HG03442 (cell line): Measurements from ENCODE around the gene HOXA6.

ENCODE experiments used
- ATAC-seq: cut with Tn5 transposase; IDR thresholded peaks from one replicate; pipeline ENCODE4 v1.9.1; 2021; ENCODE audit warnings: mild to moderate bottlenecking, moderate library complexity; ENCODE audit not compliant: unreplicated experiment

HOXA6 gene

GRCh38 chr7:27163288-27164044 is 15.9 kb upstream of the HOXA6 start:
- ATAC-seq, result no peak

DNA sequence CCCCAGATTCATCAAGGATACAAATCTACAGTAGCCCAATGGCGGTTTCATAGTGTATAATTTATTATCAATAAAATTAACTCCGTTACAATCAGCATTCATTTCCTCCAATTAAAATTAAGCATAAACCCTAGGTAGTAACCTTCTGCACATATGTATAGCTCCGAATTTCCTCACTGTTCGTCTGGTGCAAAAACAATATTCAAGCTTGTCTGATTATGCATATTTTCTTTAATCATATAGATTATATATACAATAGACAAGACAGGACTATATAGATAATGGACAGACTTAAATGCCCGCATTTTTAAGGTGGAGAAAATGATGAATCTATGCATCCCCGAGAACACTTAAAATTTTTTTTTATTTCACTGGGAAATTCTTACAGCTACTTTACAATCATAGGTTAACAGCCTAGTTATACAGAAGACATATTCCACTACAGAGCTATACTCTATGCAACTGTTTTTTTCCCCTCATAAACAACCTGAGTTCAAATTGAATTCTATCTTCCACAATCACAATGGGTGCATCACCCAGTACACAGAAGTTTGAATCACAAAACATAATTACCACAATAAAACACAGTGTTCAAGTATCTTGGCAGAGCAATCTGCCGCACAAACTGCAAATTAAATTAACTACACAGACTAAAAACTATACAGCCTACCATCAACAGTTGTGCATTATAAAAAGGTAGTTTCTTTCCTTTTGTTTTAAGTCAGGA is 15.2 kb upstream of the HOXA6 start:
- ATAC-seq, result no peak

- no peak for ATAC-seq
Observed at GRCh38 chr7:27161721-27162560, 14.4 kb upstream of the HOXA6 start.

- no peak for ATAC-seq
Observed at GRCh38 chr7:27161214-27161720, 13.7 kb upstream of the HOXA6 start.

DNA sequence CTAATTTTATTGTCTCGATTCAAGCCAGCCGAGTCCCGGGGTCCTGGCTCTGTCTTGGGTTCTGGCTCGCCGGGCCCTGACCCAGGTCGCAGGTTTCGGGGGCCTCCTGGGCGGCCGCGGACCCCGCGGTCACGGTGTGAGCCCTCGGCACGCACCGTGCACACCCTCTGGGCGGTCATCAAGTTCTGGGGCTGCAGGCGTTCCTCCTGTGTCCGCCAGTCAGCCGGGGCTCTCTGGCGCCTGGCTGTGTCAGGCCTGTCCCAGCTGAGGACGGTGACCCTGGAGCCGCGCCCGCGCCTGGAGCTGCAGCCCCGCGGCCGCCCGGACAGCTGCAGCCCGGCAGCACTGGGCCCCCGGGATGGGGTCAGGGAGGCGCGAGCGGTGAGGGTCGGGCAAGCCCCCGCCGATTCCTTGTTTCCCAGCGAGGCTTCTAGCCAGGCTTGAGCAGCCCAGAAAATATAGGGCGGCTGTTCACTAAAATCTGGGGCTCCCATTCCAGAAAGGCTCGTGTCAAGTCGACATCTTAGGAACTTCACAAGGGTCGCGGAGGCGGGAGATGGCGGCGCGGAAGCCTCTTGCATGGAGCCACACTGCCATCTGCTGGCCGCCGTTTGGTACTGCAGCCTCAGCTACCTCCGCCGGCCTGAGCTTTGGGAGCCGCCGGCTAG is 13.1 kb upstream of the HOXA6 start:
- peak; percentile 69 for ATAC-seq

GRCh38 chr7:27160145-27160545 is 12.6 kb upstream of the HOXA6 start:
- no peak for ATAC-seq

DNA sequence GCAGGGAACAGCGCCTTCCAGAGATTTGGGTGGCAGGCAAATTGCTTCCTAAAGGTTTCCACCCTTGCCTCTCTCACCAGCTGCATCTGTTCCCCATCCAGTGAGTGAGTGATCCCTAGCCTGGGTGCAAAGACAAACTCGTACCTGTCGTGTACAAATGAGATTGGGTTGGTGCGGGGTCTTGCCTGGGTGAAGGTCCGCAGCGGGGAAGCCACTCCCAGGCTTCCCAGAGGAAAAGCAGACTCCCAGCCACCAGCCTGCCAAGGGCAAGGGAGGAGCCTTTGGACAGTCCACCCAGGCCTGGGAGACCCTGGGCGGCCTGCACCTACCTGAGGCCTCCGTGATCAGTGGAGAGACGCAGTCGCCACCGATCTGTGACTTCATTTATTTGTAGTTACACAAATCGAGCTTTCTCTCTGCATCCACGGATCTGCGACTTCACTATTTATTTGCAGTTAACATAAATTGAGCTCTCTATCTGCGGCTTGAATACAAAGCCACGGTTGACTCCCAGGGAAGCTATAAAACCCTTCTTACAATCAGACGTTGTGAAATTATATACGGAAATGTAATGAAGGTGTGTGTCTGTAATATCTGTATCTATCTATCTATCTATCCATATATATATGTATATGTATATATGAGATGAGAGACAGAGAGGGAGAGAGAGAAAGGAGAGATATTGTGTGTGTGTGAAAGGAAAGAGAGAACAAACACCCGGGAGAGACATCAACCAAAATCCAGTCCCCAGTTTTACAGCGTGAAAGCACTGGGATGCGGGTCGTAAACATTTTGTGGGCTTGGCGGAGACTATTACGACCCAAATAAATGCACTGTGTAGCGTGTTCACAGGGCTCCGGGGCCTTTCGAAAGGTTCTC is 11.9 kb upstream of the HOXA6 start:
- ATAC-seq, result no peak

- no peak for ATAC-seq
Observed at GRCh38 chr7:27158436-27159265, 11.1 kb upstream of the HOXA6 start.

GRCh38 chr7:27157702-27158431 is 10.3 kb upstream of the HOXA6 start:
- no peak for ATAC-seq

DNA sequence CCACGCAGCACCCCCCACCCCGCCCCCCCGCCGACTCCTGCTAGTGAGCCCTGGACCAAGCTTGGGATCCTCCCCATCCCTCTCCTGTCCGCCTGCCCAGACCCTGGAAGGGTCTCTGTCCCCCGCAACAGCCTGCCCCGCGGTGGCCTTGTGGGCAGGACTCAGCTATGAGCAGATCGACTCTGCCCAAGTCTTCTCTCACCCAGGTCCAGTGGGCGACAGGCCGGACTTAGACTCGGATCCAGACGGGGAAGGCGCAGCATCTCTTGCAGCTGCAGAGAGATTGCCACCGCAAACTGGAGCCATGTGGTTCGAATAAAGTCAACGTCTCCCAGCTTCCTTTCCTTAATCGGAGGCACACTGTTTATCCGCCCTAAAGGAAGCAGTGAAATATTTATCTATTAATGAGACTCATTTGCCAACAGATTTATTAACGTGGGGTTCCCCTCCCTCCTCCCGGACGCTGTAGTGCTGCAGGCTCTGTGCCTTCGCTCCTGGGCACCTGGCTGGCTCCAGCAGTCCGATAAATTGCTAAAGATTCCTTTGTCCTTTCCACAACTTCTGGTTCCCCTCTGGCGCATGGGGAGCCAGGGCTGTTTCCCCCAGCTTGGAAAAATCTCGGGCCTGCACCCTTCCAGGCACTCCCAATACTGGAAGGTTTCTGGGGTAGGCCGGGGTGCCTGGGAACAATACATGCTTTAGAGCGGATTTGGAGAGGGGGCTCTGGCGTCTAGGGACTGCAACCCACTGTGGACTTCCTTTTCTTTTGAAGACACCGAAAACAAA is 9.5 kb upstream of the HOXA6 start:
- ATAC-seq, result no peak

- no peak for ATAC-seq
Observed at GRCh38 chr7:27156508-27156898, 8.9 kb upstream of the HOXA6 start, which contains the start of gene HOXA7. Gene HOXA7 (minus strand): TSS chr7:27156675. CDS start chr7:27156545, 130 bp downstream.

- ATAC-seq, result no peak
Observed at GRCh38 chr7:27155816-27156507, 8.4 kb upstream of the HOXA6 start.

DNA sequence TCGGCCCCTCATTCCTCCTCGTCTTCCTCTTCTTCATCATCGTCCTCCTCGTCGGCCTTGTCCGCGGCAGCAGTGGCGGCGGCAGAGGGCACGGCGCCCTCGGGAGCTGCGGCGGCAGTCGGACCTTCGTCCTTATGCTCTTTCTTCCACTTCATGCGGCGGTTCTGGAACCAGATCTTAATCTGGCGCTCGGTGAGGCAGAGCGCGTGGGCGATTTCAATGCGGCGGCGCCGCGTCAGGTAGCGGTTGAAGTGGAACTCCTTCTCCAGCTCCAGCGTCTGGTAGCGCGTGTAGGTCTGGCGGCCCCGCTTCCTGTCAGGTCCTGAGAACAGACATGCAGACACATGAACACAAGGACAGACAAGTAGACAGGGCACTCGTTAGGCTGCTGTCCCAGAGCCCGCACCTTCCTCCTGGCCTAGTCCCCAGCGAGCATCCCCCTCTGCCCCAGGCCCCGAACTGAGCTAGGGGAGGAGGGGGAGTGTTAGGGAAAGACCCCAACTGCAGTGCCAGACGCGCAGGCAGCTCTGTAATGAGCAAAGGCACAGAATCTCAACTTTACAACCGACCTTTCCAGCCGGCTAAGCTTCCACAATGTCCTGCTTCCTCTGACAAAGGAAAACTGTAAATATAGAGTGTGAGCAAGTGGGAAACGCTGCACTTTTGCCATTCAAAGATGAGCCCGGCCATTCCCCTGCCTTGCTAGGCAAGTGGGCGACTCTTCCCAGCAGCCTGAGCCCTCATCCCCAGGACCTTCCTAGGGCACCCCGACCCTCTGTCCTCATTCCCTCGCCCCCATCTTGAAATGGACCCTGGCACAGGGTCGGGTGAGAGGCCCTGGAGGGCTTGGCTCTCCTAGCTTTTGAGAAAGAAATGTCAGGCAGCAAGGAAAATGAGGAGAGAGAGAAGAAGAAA is 7.6 kb upstream of the HOXA6 start:
- ATAC-seq, result no peak

- ATAC-seq, result no peak
Observed at GRCh38 chr7:27154369-27154768, 6.8 kb upstream of the HOXA6 start.

- no peak for ATAC-seq
Observed at GRCh38 chr7:27153526-27153925, 6.0 kb upstream of the HOXA6 start.
